ENCODE measurements around the gene TRAPPC10.

- no peak for TF ChIP-seq CTCF (IDR thresholded peaks at IDR 0.05; ENCODE audit: poor library complexity)
- no peak for TF ChIP-seq EZH2phosphoT487 (IDR thresholded peaks at IDR 0.05; ENCODE audit: low read depth, severe bottlenecking, unreplicated experiment)
- TF ChIP-seq EZH2 (IDR thresholded peaks at IDR 0.05; ENCODE audit: borderline replicate concordance) = no peak
Observed at GRCh38 chr21:43989401-43989800, 22.7 kb upstream of the TRAPPC10 start.

All from hepatocyte (in vitro differentiated cells).